Measurements from ENCODE around the gene ADRB2.
"Not testable (repeated sequence)": the region's sequence is repeated elsewhere in the genome, so short reads cannot be mapped to it uniquely, and the experiment has no call there.

The ADRB2 gene

DNA sequence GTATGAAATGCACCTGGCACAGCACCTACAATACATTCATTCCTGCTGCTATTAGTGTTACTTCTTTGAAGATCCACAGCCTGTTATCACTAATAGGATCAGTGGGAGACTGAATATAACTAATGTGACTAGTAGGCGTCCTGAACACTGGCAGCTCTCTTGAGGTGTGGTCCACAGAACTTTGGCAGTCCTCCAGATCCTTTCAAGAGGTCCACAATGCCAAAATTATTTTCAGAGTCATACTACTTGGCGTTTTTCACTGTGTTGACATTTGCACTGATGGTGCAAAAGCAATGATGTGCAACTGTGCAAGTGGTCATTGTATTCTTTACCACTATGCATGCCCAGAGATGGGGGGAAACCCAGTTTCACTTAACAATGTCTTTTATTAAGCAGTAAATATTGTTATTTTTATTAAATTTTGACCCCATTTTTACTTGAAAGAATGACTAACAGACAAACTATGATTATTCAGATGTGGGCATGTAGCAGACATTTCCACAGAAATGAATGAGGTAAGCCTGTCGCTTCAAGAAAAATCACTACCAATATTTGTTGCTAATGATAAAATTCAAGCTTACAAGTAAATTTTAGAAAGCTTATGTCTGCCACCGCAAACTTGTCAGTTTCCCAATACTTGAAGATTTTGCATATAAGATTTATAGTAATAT lies 48.9 kb downstream of the ADRB2 start:
- no peak overlapping the region for H3K4me3 ChIP-seq (ENCODE audit: low read depth, low read length)
- POLR2A ChIA-PET, result interaction anchor here (1.4 kb wide), 1 partner anchor 39 kb away, joined by 3 read pairs; no protein-coding TSS in a partner anchor
- CTCF ChIA-PET, result no interaction called here
- DNase-seq (ENCODE audit: low read depth, low spot score), result no peak
- TF ChIP-seq, protein P1, sequence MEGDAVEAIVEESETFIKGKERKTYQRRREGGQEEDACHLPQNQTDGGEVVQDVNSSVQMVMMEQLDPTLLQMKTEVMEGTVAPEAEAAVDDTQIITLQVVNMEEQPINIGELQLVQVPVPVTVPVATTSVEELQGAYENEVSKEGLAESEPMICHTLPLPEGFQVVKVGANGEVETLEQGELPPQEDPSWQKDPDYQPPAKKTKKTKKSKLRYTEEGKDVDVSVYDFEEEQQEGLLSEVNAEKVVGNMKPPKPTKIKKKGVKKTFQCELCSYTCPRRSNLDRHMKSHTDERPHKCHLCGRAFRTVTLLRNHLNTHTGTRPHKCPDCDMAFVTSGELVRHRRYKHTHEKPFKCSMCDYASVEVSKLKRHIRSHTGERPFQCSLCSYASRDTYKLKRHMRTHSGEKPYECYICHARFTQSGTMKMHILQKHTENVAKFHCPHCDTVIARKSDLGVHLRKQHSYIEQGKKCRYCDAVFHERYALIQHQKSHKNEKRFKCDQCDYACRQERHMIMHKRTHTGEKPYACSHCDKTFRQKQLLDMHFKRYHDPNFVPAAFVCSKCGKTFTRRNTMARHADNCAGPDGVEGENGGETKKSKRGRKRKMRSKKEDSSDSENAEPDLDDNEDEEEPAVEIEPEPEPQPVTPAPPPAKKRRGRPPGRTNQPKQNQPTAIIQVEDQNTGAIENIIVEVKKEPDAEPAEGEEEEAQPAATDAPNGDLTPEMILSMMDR (IDR thresholded peaks at IDR 0.05; ENCODE audit: insufficient read depth, low read length, missing control alignments), result no peak

DNA sequence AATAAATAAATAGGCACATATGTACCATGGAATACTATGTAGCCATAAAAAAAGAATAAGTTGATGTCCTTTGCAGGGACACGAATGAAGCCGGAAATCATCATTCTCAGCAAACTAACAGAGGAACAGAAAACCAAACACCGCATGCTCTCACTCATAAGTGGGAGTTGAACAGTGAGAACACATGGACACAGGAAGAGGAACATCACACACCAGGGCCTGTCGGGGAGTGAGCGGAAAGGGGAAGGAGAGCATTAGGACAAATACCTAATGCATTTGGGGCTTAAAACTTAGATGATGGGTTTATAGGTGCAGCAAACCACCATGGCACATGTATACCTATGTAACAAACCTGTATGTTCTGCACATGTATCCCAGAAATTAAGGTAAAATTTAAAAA lies 51.0 kb downstream of the ADRB2 start:
- POLR2A ChIA-PET; CTCF ChIA-PET; DNase-seq (ENCODE audit: low read depth, low spot score); H3K4me3 ChIP-seq (ENCODE audit: low read depth, low read length): not testable (repeated sequence)
